Activated T-cell treated with anti-CD3 and anti-CD28 coated beads, Interleukin-2, amount 50 U/mL, for 72 hours (primary cell): ENCODE data around the gene CMIP. TPM values are rescaled to one million over a fixed set of nuclear protein-coding genes. Genes with fewer than 3 reads are reported as not detected.

ENCODE experiments used
- ATAC-seq, 2 donors: fragments of 150-1000 bp; cut with Tn5 transposase; replicated peaks in 1 of 2; 2 replicates each; pipeline ENCODE4 v1.10.0; 2021; ENCODE audit warnings: moderate library complexity in 2 of 2, mild to moderate bottlenecking in 1 of 2
- DNase-seq, 2 donors: peaks; one replicate each; pipeline ENCODE4 v3.0.0; 2021 to 2022; ENCODE audit warnings: mixed read lengths in 1 of 2
- H3K27ac Mint-ChIP-seq: one replicate; pipeline ENCODE4 v1.8.0; 2022; ENCODE audit warnings: mild to moderate bottlenecking, moderate library complexity, mixed read lengths
- H3K27me3 Mint-ChIP-seq: one replicate; pipeline ENCODE4 v1.8.0; 2022; ENCODE audit warnings: low read depth, mixed read lengths
- H3K36me3 Mint-ChIP-seq, 2 donors: one replicate each; pipeline ENCODE4 v1.8.0; 2022; ENCODE audit warnings: mixed read lengths in 2 of 2, mild to moderate bottlenecking in 1 of 2; ENCODE audit not compliant: insufficient read depth in 2 of 2
- H3K4me1 Mint-ChIP-seq: one replicate; pipeline ENCODE4 v1.8.0; 2022; ENCODE audit warnings: low read depth, mixed read lengths
- H3K4me3 Mint-ChIP-seq, 2 donors: one replicate each; pipeline ENCODE4 v1.8.0; 2022; ENCODE audit warnings: mild to moderate bottlenecking in 2 of 2, mixed read lengths in 2 of 2, moderate library complexity in 2 of 2
- H3K9me3 Mint-ChIP-seq, 2 donors: one replicate each; pipeline ENCODE4 v1.8.0; 2022; ENCODE audit warnings: mixed read lengths in 2 of 2
- total RNA-seq, 2 donors: library from RNA; stranded (reverse); gene quantifications; one replicate each; pipeline ENCODE4 v1.2.3, GENCODE V29; 2022

Gene CMIP
- total RNA-seq, 2 donors from 2014 or later = 53.1 to 59.0 TPM

GRCh38 chr16:81748476-81749198 lies 304.0 kb downstream of the CMIP start:
- Mint-ChIP-seq H3K27ac (no peak overlapping the region), H3K4me3 (peak overlapping the region in 1 of 2 donors; percentile 19), H3K36me3 (peaks cover 0 to 2% of the 10 kb centered on the region in 2 donors), H3K27me3 (peaks cover 7% of the 10 kb centered on the region), H3K9me3 (peaks cover 0 to 3% of the 10 kb centered on the region in 2 donors), H3K4me1 (peaks cover 9% of the 10 kb centered on the region)
- ATAC-seq (peak in 1 of 2 donors; percentile 48), DNase-seq (no peak)

DNA sequence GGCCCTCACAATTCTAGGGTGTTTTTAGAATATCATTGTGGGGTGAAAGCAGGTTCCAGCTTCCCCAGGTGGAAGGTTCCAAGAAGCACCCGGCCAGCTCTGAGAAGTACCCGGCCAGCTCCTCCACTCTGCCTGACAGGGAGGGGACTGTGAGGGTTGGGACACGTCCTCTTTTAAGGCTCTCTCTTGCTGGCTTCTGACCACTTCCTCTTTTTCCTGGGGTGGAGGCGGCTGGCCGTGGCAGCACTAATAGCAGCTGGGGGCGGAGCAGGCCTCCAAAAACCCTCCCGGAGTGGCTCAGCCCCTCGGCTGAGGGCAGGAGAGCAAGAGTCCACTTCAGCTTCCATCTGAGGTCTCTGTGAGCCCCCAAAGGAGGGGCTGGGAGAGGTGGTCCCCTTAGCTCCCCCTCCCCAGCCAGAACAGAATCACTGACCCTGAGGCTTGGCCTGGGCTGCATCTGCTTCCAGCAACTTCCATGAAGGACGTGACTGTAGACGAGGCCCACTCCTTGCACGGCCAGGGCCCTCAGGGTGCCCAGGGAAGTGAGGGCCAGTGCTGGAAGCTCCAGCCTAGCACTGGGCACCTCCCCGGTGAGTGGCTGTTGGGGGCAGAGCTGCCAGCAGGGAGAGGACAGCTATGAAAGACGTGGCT lies 307.7 kb downstream of the CMIP start:
- no peak overlapping the region for H3K27ac Mint-ChIP-seq
- H3K36me3 Mint-ChIP-seq = no peaks in the 10 kb centered on the region
- no peaks in the 10 kb centered on the region for H3K9me3 Mint-ChIP-seq
- DNase-seq = no peak
- H3K27me3 Mint-ChIP-seq = peaks cover 16% of the 10 kb centered on the region
- H3K4me3 Mint-ChIP-seq = no peak overlapping the region
- peaks cover 18% of the 10 kb centered on the region for H3K4me1 Mint-ChIP-seq
- no peak for ATAC-seq

DNA sequence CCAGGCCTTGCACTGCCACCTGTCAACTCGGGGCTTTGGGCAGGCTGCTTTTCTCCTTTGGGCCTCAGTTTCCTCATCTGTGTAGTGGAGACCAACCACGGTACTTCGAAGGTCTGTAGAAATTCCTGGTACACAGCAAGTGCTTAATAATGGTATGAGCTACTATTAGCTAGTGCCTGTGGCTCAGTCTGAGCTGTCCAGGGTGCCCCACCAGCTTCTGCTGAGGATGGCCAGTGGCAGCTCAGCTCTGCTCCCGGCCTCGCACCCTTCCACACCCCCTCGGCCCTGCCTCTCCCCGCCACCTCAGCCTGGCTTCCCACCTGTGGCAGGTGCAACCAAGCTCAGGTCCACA lies 308.2 kb downstream of the CMIP start:
- Mint-ChIP-seq H3K4me1 (peaks cover 18% of the 10 kb centered on the region), H3K4me3 (no peak overlapping the region), H3K27me3 (peaks cover 16% of the 10 kb centered on the region), H3K9me3 (no peaks in the 10 kb centered on the region), H3K27ac (no peak overlapping the region), H3K36me3 (no peaks in the 10 kb centered on the region)
- ATAC-seq = no peak
- no peak for DNase-seq

GRCh38 chr16:81754858-81755257 lies 310.2 kb downstream of the CMIP start:
- DNase-seq (no peak), ATAC-seq (no peak)
- Mint-ChIP-seq H3K27me3 (peaks cover 16% of the 10 kb centered on the region), H3K36me3 (no peaks in the 10 kb centered on the region), H3K4me3 (no peak overlapping the region), H3K4me1 (peaks cover 16% of the 10 kb centered on the region), H3K9me3 (no peaks in the 10 kb centered on the region), H3K27ac (no peak overlapping the region)

- Mint-ChIP-seq H3K27me3 (peaks cover 15% of the 10 kb centered on the region), H3K27ac (no peak overlapping the region), H3K9me3 (no peaks in the 10 kb centered on the region), H3K4me3 (no peak overlapping the region), H3K36me3 (no peaks in the 10 kb centered on the region), H3K4me1 (peaks cover 16% of the 10 kb centered on the region)
- ATAC-seq (no peak), DNase-seq (no peak)
These were observed 311.5 kb downstream of the CMIP start for GRCh38 chr16:81755915-81756614.

DNA sequence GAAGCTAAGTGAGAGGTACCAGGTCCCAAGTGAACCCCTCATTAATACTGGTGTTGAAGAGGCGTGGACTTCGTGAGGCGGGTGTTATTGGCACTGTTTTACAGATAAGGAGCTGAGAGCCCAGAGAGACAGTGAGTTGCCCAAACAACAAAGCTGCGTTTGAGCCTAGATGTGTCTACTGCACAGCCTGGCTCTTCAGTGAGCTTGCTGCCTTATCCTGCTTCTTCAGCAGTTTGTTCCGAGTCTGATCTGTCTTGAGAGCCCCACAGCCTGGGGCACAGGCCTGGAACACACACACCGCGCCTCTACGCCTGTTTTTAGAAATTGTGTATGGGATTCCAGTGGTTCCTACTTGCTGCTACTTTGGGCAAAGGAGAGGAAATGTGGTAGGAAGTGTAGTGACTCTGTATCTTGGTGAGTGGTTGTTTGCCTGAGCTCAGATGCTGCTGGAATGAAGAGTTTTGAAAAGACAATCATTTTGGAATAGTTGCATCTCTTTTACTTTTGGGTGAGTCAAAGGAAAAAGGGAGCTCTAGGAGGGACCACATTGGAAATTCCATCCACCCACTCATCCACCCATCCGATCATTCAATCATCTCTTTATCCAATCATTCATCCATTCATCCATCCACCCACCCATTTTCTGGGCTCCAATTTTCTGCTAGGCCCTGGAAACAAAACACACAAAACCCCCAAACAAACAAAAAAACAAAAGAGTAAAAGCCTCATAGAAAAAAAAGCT lies 312.2 kb downstream of the CMIP start:
- H3K27me3 Mint-ChIP-seq = peaks cover 10% of the 10 kb centered on the region
- ATAC-seq (no peak), DNase-seq (no peak)
- H3K4me1 Mint-ChIP-seq = peaks cover 16% of the 10 kb centered on the region
- H3K27ac Mint-ChIP-seq = no peak overlapping the region
- H3K4me3 Mint-ChIP-seq = no peak overlapping the region
- no peaks in the 10 kb centered on the region for H3K36me3 Mint-ChIP-seq
- H3K9me3 Mint-ChIP-seq = no peaks in the 10 kb centered on the region

GRCh38 chr16:81758376-81758775 lies 313.8 kb downstream of the CMIP start:
- no peaks in the 10 kb centered on the region for H3K9me3 Mint-ChIP-seq
- no peak overlapping the region for H3K27ac Mint-ChIP-seq
- no peak for DNase-seq
- no peak overlapping the region for H3K4me3 Mint-ChIP-seq
- peaks cover 16% of the 10 kb centered on the region for H3K4me1 Mint-ChIP-seq
- no peaks in the 10 kb centered on the region for H3K36me3 Mint-ChIP-seq
- peaks cover 10% of the 10 kb centered on the region for H3K27me3 Mint-ChIP-seq
- no peak for ATAC-seq

Other genes with a start within 250 kb of the CMIP start
- gene BCO1, start 206.1 kb upstream of the CMIP start, total RNA-seq = not detected
- gene GAN, start 129.8 kb upstream of the CMIP start, total RNA-seq = 10 to 100 TPM; 21.6 to 22.0 TPM